CD4-positive, alpha-beta T cell (primary cell): ENCODE measurements around the gene BGN. TPM values are rescaled to one million over a fixed set of nuclear protein-coding genes. Genes with fewer than 3 reads are reported as not detected.
A peak's percentile ranks its signal among the peaks of the same experiment; 100 is the strongest.

Experiments used
- ATAC-seq: fragments of 200-7000 bp; cut with Tn5 transposase; one replicate; pipeline ENCODE4 v1.10.0; 2022; ENCODE audit warnings: mild to moderate bottlenecking; ENCODE audit not compliant: poor library complexity
- CTCF ChIA-PET: fragments of 350-600 bp; sonication (Branson Sonifier 250); formaldehyde crosslinking; loops from one replicate; lab custom pipeline; 2021; ENCODE audit warnings: antibody characterized with exemption, inconsistent platforms; lab: Charles Lee
- POLR2A ChIA-PET: fragments of 350-600 bp; sonication (Branson Sonifier 250); formaldehyde crosslinking; loops from one replicate; lab custom pipeline; 2021; ENCODE audit warnings: antibody characterized with exemption, inconsistent platforms; lab: Charles Lee
- DNase-seq, 14 experiments: peaks; one replicate each; pipeline ENCODE4 v3.0.0-alpha.2; 2013 to 2020; ENCODE audit warnings: mixed read lengths in 2 of 14
- H3K27ac ChIP-seq, 2 donors: one replicate each; pipeline versions ENCODE4 v1.5.1 to v1.7.0; 2013; ENCODE audit warnings: low read length in 2 of 2, low read depth in 1 of 2, mild to moderate bottlenecking in 1 of 2
- H3K27me3 ChIP-seq, 2 experiments: 1 replicate in 1 of 2; 2 replicates in 1 of 2; pipeline versions ENCODE4 v1.6.1 to v1.7.0; 2013; ENCODE audit warnings: low read length in 2 of 2, control low read depth in 1 of 2, mild to moderate bottlenecking in 1 of 2, moderate library complexity in 1 of 2; ENCODE audit not compliant: insufficient read depth in 2 of 2, control insufficient read depth in 1 of 2
- H3K36me3 ChIP-seq: one replicate; pipeline ENCODE4 v1.6.1; 2013; ENCODE audit warnings: low read length, control low read depth; ENCODE audit not compliant: insufficient read depth
- H3K4me1 ChIP-seq: one replicate; pipeline ENCODE4 v1.6.1; 2013; ENCODE audit warnings: low read length, control low read depth; ENCODE audit not compliant: insufficient read depth
- H3K4me3 ChIP-seq: one replicate; pipeline ENCODE4 v1.5.1; 2013; ENCODE audit warnings: mild to moderate bottlenecking, low read length, moderate library complexity
- H3K9me3 ChIP-seq, 2 experiments: 1 replicate in 1 of 2; 2 replicates in 1 of 2; pipeline versions ENCODE4 v1.6.1 to v1.7.0; 2013; ENCODE audit warnings: low read length in 2 of 2, mild to moderate bottlenecking in 2 of 2, control low read depth in 1 of 2, moderate library complexity in 1 of 2; ENCODE audit not compliant: control insufficient read depth in 1 of 2, insufficient read depth in 1 of 2
- H3K27ac Mint-ChIP-seq: one replicate; pipeline ENCODE4 v1.8.0; 2020; ENCODE audit warnings: mixed read lengths
- H3K27me3 Mint-ChIP-seq: one replicate; pipeline ENCODE4 v1.8.0; 2021; ENCODE audit warnings: mixed read lengths
- H3K36me3 Mint-ChIP-seq: one replicate; pipeline ENCODE4 v1.8.0; 2021; ENCODE audit warnings: low read depth, mixed read lengths
- H3K4me1 Mint-ChIP-seq: one replicate; pipeline ENCODE4 v1.8.0; 2021; ENCODE audit warnings: low read depth, mixed read lengths
- H3K4me3 Mint-ChIP-seq: one replicate; pipeline ENCODE4 v1.8.0; 2020; ENCODE audit warnings: mild to moderate bottlenecking, mixed read lengths
- H3K9me3 Mint-ChIP-seq: one replicate; pipeline ENCODE4 v1.8.0; 2020; ENCODE audit warnings: mixed read lengths
- intact Hi-C, 2 experiments: fragments of 100-400 bp; cut with DNase I in 1 of 2; cut with micrococcal nuclease in 1 of 2; formaldehyde crosslinking; loops; one replicate each; pipeline versions ENCODE4 v1.15.1 to v1.9.0; 2023 to 2025; cut with DNase I, micrococcal nuclease
- total RNA-seq, 174 experiments: library from RNA in 2 of 174; stranded (reverse) in 2 of 174; gene quantifications; one replicate each; pipeline ENCODE4 v1.2.3 and lab custom pipeline; 2021 to 2026
- TF ChIP-seq, protein P1 (sequence below): fragments of 200-600 bp; IDR thresholded peaks from one replicate; pipeline ENCODE4 v1.8.0; 2022; ENCODE audit warnings: antibody characterized with exemption, mild to moderate bottlenecking

BGN gene
- total RNA-seq, 2 experiments from 2014 or later: not detected

GRCh38 chrX:153505361-153505760, 10.6 kb downstream of the BGN start:
- H3K9me3 ChIP-seq: no peaks in the 10 kb centered on the region
- Mint-ChIP-seq H3K4me3 (no peak overlapping the region), H3K9me3 (no peaks in the 10 kb centered on the region), H3K4me1 (no peaks in the 10 kb centered on the region), H3K27me3 (no peaks in the 10 kb centered on the region), H3K36me3 (no peaks in the 10 kb centered on the region), H3K27ac (no peak overlapping the region)
- no peak overlapping the region for H3K4me3 ChIP-seq
- DNase-seq: no peak
- H3K27me3 ChIP-seq: no peaks in the 10 kb centered on the region
- ChIA-PET CTCF (no interaction called here), POLR2A (no interaction called here)
- peaks cover 9% of the 10 kb centered on the region for H3K4me1 ChIP-seq
- TF ChIP-seq, protein P1, sequence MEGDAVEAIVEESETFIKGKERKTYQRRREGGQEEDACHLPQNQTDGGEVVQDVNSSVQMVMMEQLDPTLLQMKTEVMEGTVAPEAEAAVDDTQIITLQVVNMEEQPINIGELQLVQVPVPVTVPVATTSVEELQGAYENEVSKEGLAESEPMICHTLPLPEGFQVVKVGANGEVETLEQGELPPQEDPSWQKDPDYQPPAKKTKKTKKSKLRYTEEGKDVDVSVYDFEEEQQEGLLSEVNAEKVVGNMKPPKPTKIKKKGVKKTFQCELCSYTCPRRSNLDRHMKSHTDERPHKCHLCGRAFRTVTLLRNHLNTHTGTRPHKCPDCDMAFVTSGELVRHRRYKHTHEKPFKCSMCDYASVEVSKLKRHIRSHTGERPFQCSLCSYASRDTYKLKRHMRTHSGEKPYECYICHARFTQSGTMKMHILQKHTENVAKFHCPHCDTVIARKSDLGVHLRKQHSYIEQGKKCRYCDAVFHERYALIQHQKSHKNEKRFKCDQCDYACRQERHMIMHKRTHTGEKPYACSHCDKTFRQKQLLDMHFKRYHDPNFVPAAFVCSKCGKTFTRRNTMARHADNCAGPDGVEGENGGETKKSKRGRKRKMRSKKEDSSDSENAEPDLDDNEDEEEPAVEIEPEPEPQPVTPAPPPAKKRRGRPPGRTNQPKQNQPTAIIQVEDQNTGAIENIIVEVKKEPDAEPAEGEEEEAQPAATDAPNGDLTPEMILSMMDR: no peak
- intact Hi-C loops: loop anchor here (5.0 kb wide), 2 partner anchors 548 to 563 kb away; no protein-coding TSS in a partner anchor
- ATAC-seq: no peak
- H3K27ac ChIP-seq: no peak overlapping the region
- H3K36me3 ChIP-seq: no peaks in the 10 kb centered on the region

GRCh38 chrX:153507484-153508178, 12.9 kb downstream of the BGN start:
- intact Hi-C loops: loop anchor here (1.0 to 5.0 kb wide), 7 partner anchors 36 to 565 kb away; no protein-coding TSS in a partner anchor
- Mint-ChIP-seq H3K9me3 (no peaks in the 10 kb centered on the region), H3K27ac (no peak overlapping the region), H3K4me3 (no peak overlapping the region), H3K27me3 (no peaks in the 10 kb centered on the region), H3K36me3 (no peaks in the 10 kb centered on the region), H3K4me1 (no peaks in the 10 kb centered on the region)
- CTCF ChIA-PET: interaction anchor here (1.0 to 2.9 kb wide), 6 partner anchors 35 to 566 kb away, joined by 3 to 28 read pairs (median 10); partner anchors contain the start of gene HAUS7
- POLR2A ChIA-PET: interaction anchor here (0.6 to 1.3 kb wide), 2 partner anchors 555 to 566 kb away, joined by 3 to 4 read pairs; no protein-coding TSS in a partner anchor
- Histone ChIP-seq H3K27ac (no peak overlapping the region), H3K36me3 (no peaks in the 10 kb centered on the region), H3K4me1 (peaks cover 9% of the 10 kb centered on the region), H3K9me3 (no peaks in the 10 kb centered on the region), H3K27me3 (no peaks in the 10 kb centered on the region), H3K4me3 (no peak overlapping the region)
- DNase-seq: peak; percentile 73 to 89 (median 80)
- peak; percentile 100 for ATAC-seq
- TF ChIP-seq, protein P1: peak; percentile 66

- Mint-ChIP-seq H3K27ac (no peak overlapping the region), H3K27me3 (no peaks in the 10 kb centered on the region), H3K4me3 (no peak overlapping the region), H3K36me3 (no peaks in the 10 kb centered on the region), H3K4me1 (no peaks in the 10 kb centered on the region), H3K9me3 (no peaks in the 10 kb centered on the region)
- Histone ChIP-seq H3K27ac (no peak overlapping the region), H3K27me3 (no peaks in the 10 kb centered on the region), H3K4me1 (peaks cover 9% of the 10 kb centered on the region), H3K4me3 (no peak overlapping the region), H3K9me3 (no peaks in the 10 kb centered on the region), H3K36me3 (no peaks in the 10 kb centered on the region)
- CTCF ChIA-PET: no interaction called here
- POLR2A ChIA-PET: no interaction called here
- intact Hi-C loops: loop anchor here (2.0 to 5.0 kb wide), 3 partner anchors 477 to 567 kb away; no protein-coding TSS in a partner anchor
- ATAC-seq (no peak), DNase-seq (no peak)
- TF ChIP-seq, protein P1: no peak
These were observed 14.8 kb downstream of the BGN start for GRCh38 chrX:153509592-153509991.
